ENCODE data around the gene BAIAP2L1. TPM values are rescaled to one million over a fixed set of nuclear protein-coding genes. Genes with fewer than 3 reads are reported as not detected.

The BAIAP2L1 gene
- total and polyA plus RNA-seq, 2 donors from 2014 or later, result 9.6 to 18.8 TPM

DNA sequence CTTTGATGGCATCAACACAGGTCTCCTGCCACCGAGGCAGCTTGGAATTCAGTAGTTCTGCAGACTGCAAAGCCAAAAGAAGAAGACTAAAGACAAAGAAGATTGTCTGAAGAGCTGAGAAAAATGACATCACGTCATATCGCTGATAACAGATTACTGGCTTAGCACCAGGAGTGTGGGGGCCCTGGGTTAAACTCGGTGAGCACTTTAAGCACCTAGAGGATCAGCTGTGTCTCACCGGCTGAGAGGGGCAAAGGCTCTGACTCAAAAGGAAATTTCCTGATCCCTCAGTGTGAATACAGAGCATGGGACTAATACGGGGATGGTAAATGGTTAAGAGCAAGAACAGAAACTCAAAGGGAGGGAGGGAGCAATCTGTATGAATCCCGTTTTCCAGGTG is 88.7 kb downstream of the BAIAP2L1 start:
- no peak for FAIRE-seq
- intact Hi-C loops (cut with DNase I), result no loop called here
- no peaks in the 10 kb centered on the region for H3K4me1 ChIP-seq (ENCODE audit: control insufficient read depth in 2 of 3, insufficient read depth in 2 of 3, low read depth in 1 of 3, low read length in 3 of 3)
- no peaks in the 10 kb centered on the region for H3K9me3 ChIP-seq (ENCODE audit: control insufficient read depth in 2 of 3, insufficient read depth in 1 of 3, low read length in 3 of 3)
- peaks cover 0 to 8% (median 5%) of the 10 kb centered on the region in 3 donors for H3K36me3 ChIP-seq (ENCODE audit: control insufficient read depth in 2 of 3, insufficient read depth in 3 of 3, low read length in 3 of 3)
- H3K4me3 ChIP-seq (ENCODE audit: low read length in 3 of 3), result no peak overlapping the region
- no peak overlapping the region for H3K27ac ChIP-seq (ENCODE audit: low read depth in 2 of 2, low read length in 2 of 2)
- H3K27me3 ChIP-seq (ENCODE audit: control insufficient read depth, insufficient read depth, low read length), result no peaks in the 10 kb centered on the region
- DNase-seq, result no peak
- no peak overlapping the region for H3K9ac ChIP-seq (ENCODE audit: low read length in 3 of 3)
- TF ChIP-seq, protein P1, sequence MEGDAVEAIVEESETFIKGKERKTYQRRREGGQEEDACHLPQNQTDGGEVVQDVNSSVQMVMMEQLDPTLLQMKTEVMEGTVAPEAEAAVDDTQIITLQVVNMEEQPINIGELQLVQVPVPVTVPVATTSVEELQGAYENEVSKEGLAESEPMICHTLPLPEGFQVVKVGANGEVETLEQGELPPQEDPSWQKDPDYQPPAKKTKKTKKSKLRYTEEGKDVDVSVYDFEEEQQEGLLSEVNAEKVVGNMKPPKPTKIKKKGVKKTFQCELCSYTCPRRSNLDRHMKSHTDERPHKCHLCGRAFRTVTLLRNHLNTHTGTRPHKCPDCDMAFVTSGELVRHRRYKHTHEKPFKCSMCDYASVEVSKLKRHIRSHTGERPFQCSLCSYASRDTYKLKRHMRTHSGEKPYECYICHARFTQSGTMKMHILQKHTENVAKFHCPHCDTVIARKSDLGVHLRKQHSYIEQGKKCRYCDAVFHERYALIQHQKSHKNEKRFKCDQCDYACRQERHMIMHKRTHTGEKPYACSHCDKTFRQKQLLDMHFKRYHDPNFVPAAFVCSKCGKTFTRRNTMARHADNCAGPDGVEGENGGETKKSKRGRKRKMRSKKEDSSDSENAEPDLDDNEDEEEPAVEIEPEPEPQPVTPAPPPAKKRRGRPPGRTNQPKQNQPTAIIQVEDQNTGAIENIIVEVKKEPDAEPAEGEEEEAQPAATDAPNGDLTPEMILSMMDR (IDR thresholded peaks at IDR 0.05; ENCODE audit: borderline replicate concordance, extremely low read depth, insufficient read depth), result no peak

DNA sequence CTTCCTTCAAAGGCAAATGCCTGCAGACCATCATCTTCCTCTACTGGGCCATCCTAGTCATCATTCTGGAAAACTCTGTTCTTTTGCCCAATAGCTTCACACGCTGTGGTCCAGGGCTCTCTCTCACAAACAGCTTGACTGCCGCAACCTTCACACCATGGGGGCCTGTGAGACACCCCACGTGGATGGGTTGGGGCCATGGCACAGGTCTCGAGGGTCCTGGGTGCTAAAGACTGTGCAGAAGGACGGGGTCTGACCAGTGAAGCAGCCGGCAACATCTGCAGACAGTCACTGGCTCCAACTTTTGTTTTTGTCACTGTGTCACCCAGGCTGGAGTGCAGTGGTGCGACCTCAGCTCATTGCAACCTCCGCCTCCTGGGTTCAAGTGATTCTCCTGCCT is 91.3 kb downstream of the BAIAP2L1 start:
- peaks cover 0 to 15% (median 5%) of the 10 kb centered on the region in 3 donors for H3K36me3 ChIP-seq (ENCODE audit: control insufficient read depth in 2 of 3, insufficient read depth in 3 of 3, low read length in 3 of 3)
- H3K27me3 ChIP-seq (ENCODE audit: control insufficient read depth, insufficient read depth, low read length), result no peaks in the 10 kb centered on the region
- FAIRE-seq (no peak), DNase-seq (no peak)
- H3K9ac ChIP-seq (ENCODE audit: low read length in 3 of 3), result no peak overlapping the region
- TF ChIP-seq, protein P1 (IDR thresholded peaks at IDR 0.05; ENCODE audit: borderline replicate concordance, extremely low read depth, insufficient read depth), result no peak
- intact Hi-C loops (cut with DNase I), result no loop called here
- no peak overlapping the region for H3K4me3 ChIP-seq (ENCODE audit: low read length in 3 of 3)
- H3K27ac ChIP-seq (ENCODE audit: low read depth in 2 of 2, low read length in 2 of 2), result no peak overlapping the region
- no peaks in the 10 kb centered on the region for H3K9me3 ChIP-seq (ENCODE audit: control insufficient read depth in 2 of 3, insufficient read depth in 1 of 3, low read length in 3 of 3)
- no peaks in the 10 kb centered on the region for H3K4me1 ChIP-seq (ENCODE audit: control insufficient read depth in 2 of 3, insufficient read depth in 2 of 3, low read depth in 1 of 3, low read length in 3 of 3)

DNA sequence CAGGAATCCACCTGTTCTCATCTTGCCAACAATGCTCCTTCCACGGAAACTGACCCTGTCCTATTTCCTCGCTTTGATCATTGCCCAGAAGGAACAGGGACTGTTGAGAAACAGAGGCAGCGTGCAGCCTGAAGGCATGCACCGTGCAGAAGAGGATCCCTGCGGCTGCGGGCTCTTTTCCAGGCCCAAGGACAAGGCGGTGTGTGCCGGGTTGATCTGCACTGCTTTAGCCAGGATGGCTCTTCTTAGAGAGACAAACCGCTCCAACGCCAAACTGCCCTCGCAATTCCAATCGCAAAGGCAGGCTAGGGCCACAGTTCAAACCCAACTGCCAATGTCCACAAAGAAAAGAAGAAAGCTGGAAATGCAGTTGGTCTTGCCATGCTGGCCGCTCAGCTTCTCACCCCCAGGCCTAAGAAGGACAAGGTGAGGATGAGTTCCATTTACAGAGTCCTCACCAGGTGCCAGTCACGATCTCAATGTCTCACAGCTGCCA is 92.9 kb downstream of the BAIAP2L1 start:
- DNase-seq, result no peak

More for the DNA sequence above, 92.9 kb downstream of the BAIAP2L1 start:
- no peak overlapping the region for H3K4me3 ChIP-seq (ENCODE audit: low read length in 3 of 3)
- intact Hi-C loops (cut with DNase I), result no loop called here
- no peaks in the 10 kb centered on the region for H3K9me3 ChIP-seq (ENCODE audit: control insufficient read depth in 2 of 3, insufficient read depth in 1 of 3, low read length in 3 of 3)
- no peaks in the 10 kb centered on the region for H3K27me3 ChIP-seq (ENCODE audit: control insufficient read depth, insufficient read depth, low read length)
- no peak overlapping the region for H3K27ac ChIP-seq (ENCODE audit: low read depth in 2 of 2, low read length in 2 of 2)
- H3K4me1 ChIP-seq (ENCODE audit: control insufficient read depth in 2 of 3, insufficient read depth in 2 of 3, low read depth in 1 of 3, low read length in 3 of 3), result no peaks in the 10 kb centered on the region
- H3K36me3 ChIP-seq (ENCODE audit: control insufficient read depth in 2 of 3, insufficient read depth in 3 of 3, low read length in 3 of 3), result peaks cover 0 to 15% (median 5%) of the 10 kb centered on the region in 3 donors
- H3K9ac ChIP-seq (ENCODE audit: low read length in 3 of 3), result no peak overlapping the region
- TF ChIP-seq, protein P1 (IDR thresholded peaks at IDR 0.05; ENCODE audit: borderline replicate concordance, extremely low read depth, insufficient read depth), result no peak
- FAIRE-seq, result no peak

All from kidney (tissue), 14 donors.